Vagina (tissue), 2 donors: Measurements from ENCODE around the gene CCDC167. TPM values are rescaled to one million over a fixed set of nuclear protein-coding genes. Genes with fewer than 3 reads are reported as not detected.

Experiments
- DNase-seq, 2 donors: peaks; one replicate each; pipeline ENCODE4 v3.0.0-alpha.2; 2017; ENCODE audit errors: extremely low spot score in 2 of 2
- H3K27ac ChIP-seq: fragments of 200-600 bp; sonication (generic); one replicate; pipeline ENCODE4 v1.5.1; 2019
- H3K27me3 ChIP-seq: fragments of 200-600 bp; sonication (generic); one replicate; pipeline ENCODE4 v1.5.1; 2019
- H3K36me3 ChIP-seq, 2 donors: fragments of 200-600 bp; sonication (generic); one replicate each; pipeline ENCODE4 v1.5.1; 2017 to 2019
- H3K4me1 ChIP-seq: fragments of 200-600 bp; sonication (generic); one replicate; pipeline ENCODE4 v1.5.1; 2019
- H3K4me3 ChIP-seq, 2 donors: fragments of 200-600 bp; sonication (generic); 1 replicate in 1 of 2; 2 replicates in 1 of 2; pipeline ENCODE4 v1.5.1; 2016 to 2019
- H3K9me3 ChIP-seq: fragments of 200-600 bp; sonication (generic); one replicate; pipeline ENCODE4 v1.5.1; 2019
- POLR2A ChIP-seq, 2 donors: fragments of 450-650 bp; IDR thresholded peaks; one replicate each; pipeline ENCODE4 v1.6.1; 2017; ENCODE audit warnings: antibody characterized with exemption in 2 of 2, mild to moderate bottlenecking in 2 of 2, moderate library complexity in 2 of 2
- POLR2AphosphoS5 ChIP-seq, 2 donors: sonication (generic); formaldehyde crosslinking; IDR thresholded peaks; one replicate each; pipeline ENCODE4 v1.9.0; 2017; ENCODE audit warnings: antibody characterized with exemption in 2 of 2, mild to moderate bottlenecking in 2 of 2, low read depth in 1 of 2; ENCODE audit not compliant: insufficient read depth in 1 of 2
- intact Hi-C: fragments of 100-400 bp; cut with DNase I; formaldehyde crosslinking; loops from one replicate; pipeline ENCODE4 v1.15.1; 2023
- total RNA-seq: library from RNA; depleted of rRNA; stranded (reverse); fragments of >200 nt; gene quantifications from one replicate; pipeline ENCODE4 v1.2.3, GENCODE V29; 2016
- TF ChIP-seq, protein P1 (sequence below), 3 experiments: fragments of 450-650 bp in 2 of 3; fragments of 200-600 bp in 1 of 3; sonication (generic) in 1 of 3; IDR thresholded peaks; one replicate each; pipeline ENCODE4 v1.5.1; 2017 to 2019; ENCODE audit warnings: antibody characterized with exemption in 3 of 3, mild to moderate bottlenecking in 2 of 3, moderate library complexity in 2 of 3

Gene CCDC167
- total RNA-seq, 1 donor from 2014 or later: 34.6 TPM

DNA sequence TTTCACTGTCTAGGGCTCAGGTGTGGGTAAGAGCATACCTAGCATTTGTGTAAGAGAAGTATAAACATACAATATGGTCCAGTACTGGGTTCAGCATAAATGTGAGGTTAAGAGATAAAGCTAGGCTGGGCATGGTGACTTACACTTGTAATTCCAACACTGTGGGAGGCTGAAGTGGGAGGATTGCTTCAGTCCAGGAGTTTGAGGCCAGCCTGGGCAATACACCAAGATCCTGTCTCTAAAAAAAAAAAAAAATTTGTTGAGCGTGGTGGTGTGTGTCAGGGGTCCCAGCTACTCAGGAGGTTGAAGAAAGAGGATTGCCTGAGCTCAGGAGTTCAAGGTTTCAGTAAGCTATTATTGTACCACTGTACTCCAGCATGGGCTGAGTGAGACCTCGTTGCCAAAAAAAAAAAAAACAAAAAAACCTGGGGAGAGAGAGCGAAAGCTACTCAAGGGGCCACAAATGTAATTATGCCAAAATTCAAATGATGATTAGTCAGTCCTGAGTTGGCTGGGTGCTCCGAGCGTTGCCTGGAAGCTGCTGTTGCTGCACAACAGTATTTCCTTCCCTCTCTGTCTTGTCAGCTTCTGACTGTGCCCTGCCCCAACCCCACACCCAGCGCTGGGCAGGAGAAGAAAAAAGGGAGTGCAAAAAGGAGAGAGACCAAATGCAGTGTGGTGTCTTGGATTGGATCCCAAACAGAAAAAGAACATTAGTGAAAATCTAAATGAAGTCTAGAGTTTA, 42.7 kb downstream of the CCDC167 start:
- Histone ChIP-seq H3K9me3 (no peaks in the 10 kb centered on the region), H3K36me3 (peaks cover 0 to 77% of the 10 kb centered on the region in 2 donors), H3K27me3 (no peaks in the 10 kb centered on the region), H3K4me1 (no peaks in the 10 kb centered on the region), H3K27ac (no peak overlapping the region), H3K4me3 (no peak overlapping the region)
- no peak for DNase-seq
- intact Hi-C loops: no loop called here
- TF ChIP-seq, protein P1, sequence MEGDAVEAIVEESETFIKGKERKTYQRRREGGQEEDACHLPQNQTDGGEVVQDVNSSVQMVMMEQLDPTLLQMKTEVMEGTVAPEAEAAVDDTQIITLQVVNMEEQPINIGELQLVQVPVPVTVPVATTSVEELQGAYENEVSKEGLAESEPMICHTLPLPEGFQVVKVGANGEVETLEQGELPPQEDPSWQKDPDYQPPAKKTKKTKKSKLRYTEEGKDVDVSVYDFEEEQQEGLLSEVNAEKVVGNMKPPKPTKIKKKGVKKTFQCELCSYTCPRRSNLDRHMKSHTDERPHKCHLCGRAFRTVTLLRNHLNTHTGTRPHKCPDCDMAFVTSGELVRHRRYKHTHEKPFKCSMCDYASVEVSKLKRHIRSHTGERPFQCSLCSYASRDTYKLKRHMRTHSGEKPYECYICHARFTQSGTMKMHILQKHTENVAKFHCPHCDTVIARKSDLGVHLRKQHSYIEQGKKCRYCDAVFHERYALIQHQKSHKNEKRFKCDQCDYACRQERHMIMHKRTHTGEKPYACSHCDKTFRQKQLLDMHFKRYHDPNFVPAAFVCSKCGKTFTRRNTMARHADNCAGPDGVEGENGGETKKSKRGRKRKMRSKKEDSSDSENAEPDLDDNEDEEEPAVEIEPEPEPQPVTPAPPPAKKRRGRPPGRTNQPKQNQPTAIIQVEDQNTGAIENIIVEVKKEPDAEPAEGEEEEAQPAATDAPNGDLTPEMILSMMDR (IDR thresholded peaks at IDR 0.05): no peak
- no peak for TF ChIP-seq POLR2A (IDR thresholded peaks at IDR 0.05)
- TF ChIP-seq POLR2AphosphoS5 (IDR thresholded peaks at IDR 0.05; ENCODE audit: insufficient read depth in 1 of 2, low read depth in 1 of 2): no peak

DNA sequence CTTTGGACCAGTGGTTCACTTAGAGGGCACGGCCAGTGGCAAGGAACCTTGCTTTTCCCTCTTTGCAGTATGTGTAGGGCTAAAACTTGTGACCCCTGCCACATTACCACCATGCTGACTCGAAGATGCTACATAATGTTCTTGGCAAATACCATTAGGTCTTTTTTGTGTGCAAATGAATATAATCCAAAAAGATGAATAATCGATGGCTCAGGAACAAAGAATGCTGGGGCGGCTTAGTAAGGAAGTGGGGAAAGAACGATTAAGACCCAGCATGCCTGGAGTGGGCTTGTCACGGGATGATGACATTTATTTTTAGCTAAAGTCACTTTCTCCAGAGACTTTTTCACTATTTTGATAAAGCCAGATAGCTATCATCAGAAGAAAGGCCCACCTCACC, 43.6 kb downstream of the CCDC167 start:
- H3K36me3 ChIP-seq: peaks cover 0 to 77% of the 10 kb centered on the region in 2 donors

DNA sequence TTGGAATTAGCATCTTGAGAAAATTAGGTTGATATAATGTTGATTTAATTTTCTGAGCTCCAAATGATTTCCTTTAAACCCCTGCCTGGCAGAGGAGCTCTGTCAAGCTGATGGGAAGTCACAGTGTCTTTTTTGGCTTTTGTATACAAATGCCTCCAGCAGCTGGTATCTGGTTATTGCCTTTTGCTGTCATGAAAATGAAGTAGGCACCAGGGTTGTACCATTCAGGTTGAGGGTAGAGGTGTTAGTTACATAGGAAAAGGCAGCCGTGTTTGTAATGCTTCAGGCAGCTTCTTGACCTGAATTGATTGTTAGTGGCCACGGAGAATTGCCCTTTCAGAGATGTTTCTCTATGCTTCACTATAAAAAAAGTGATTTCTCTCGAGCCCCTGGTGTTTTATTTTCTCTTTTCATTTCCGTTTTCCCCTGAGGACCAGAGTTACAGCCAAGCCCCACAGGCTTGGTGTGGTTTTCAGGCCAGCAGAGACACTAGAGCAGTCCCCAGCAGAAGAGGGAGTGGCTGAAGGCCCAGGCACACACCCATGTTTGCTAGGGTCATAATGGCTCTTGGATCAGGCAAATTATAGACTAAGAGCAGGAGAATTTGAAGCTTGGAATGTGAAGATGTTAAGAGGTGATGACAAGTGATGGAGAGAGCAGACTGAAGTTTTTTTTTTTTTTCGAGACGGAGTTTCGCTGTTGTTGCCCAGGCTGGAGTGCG, 45.1 kb downstream of the CCDC167 start:
- no peak overlapping the region for H3K4me3 ChIP-seq
- no peak overlapping the region for H3K27ac ChIP-seq
- H3K36me3 ChIP-seq: peaks cover 0 to 76% of the 10 kb centered on the region in 2 donors
- DNase-seq: no peak
- no peaks in the 10 kb centered on the region for H3K9me3 ChIP-seq
- intact Hi-C loops: no loop called here
- H3K4me1 ChIP-seq: no peaks in the 10 kb centered on the region
- no peaks in the 10 kb centered on the region for H3K27me3 ChIP-seq
- no peak for TF ChIP-seq POLR2AphosphoS5 (IDR thresholded peaks at IDR 0.05; ENCODE audit: insufficient read depth in 1 of 2, low read depth in 1 of 2)
- TF ChIP-seq POLR2A (IDR thresholded peaks at IDR 0.05): no peak
- TF ChIP-seq, protein P1 (IDR thresholded peaks at IDR 0.05): no peak

More for the DNA sequence above, 43.6 kb downstream of the CCDC167 start:
- Histone ChIP-seq H3K27me3 (no peaks in the 10 kb centered on the region), H3K27ac (no peak overlapping the region), H3K9me3 (no peaks in the 10 kb centered on the region), H3K4me3 (no peak overlapping the region), H3K4me1 (no peaks in the 10 kb centered on the region)
- no peak for DNase-seq
- TF ChIP-seq POLR2A (IDR thresholded peaks at IDR 0.05): no peak
- intact Hi-C loops: no loop called here

DNA sequence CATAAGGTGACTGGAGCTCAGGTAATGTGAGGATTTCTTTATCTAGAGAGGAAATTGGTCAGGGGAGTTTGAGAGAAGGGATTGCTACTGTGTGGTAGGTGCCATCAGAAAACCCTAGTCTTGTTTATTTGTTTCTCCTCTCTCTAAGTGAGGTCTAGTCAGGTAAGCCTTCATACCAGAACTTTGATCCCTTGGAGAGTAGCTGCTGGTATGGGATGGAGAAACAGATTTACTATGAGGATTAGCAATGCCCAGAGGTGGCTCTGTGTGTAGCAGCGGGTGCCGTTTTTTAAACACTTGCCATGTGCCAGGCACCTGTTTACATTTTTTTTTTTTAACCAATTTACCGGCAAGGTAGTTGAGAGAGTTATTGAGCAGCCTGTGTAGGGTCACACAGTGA, 47.2 kb downstream of the CCDC167 start:
- Histone ChIP-seq H3K27ac (no peak overlapping the region), H3K4me1 (no peaks in the 10 kb centered on the region)
- intact Hi-C loops: no loop called here

DNA sequence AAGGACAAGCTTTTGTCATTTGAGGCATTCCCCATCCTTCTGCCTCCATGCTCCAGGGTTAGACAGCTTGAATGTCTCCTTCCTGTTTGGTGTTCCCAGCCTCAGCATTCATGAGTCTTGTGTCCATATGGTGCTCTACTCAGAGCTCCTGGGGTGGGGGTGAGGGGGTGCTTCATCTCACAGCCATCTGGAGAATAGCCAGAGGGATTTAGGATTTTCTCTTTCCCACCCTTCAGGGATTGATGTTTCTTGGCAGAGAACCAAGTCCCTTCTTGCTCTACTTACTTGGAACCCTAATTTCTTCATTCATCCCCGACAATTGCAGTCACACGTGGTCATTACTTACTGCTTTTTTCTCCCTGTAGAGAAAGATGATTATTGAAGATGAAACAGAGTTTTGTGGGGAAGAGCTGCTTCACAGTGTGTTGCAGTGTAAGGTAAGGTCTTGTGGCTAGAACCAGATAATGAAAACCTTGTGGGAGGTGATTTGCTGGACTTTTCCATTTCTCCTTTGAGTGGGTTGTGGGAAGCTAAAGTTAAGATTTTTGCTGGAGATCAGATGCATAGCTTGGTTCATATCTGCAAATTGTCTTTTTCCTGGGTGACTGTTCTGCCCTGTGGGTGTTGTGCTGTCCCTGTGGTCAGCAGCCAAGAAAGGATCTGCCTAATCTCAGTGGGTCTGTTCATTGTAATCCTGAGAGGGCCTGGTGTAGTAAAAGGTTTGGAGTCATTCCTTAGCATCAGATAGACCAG, 48.1 kb downstream of the CCDC167 start:
- H3K36me3 ChIP-seq: peaks cover 0 to 78% of the 10 kb centered on the region in 2 donors

More for the DNA sequence above, 47.2 kb downstream of the CCDC167 start:
- H3K27me3 ChIP-seq: no peaks in the 10 kb centered on the region
- TF ChIP-seq POLR2A (IDR thresholded peaks at IDR 0.05) (no peak), POLR2AphosphoS5 (IDR thresholded peaks at IDR 0.05; ENCODE audit: insufficient read depth in 1 of 2, low read depth in 1 of 2) (no peak)
- TF ChIP-seq, protein P1 (IDR thresholded peaks at IDR 0.05): no peak
- peaks cover 0 to 69% of the 10 kb centered on the region in 2 donors for H3K36me3 ChIP-seq
- H3K4me3 ChIP-seq: no peak overlapping the region
- H3K9me3 ChIP-seq: no peaks in the 10 kb centered on the region
- DNase-seq: no peak

More for the DNA sequence above, 48.1 kb downstream of the CCDC167 start:
- DNase-seq: no peak
- no peaks in the 10 kb centered on the region for H3K27me3 ChIP-seq
- no peak overlapping the region for H3K4me3 ChIP-seq
- TF ChIP-seq POLR2A (IDR thresholded peaks at IDR 0.05) (no peak), POLR2AphosphoS5 (IDR thresholded peaks at IDR 0.05; ENCODE audit: insufficient read depth in 1 of 2, low read depth in 1 of 2) (no peak)
- TF ChIP-seq, protein P1 (IDR thresholded peaks at IDR 0.05): no peak
- no peaks in the 10 kb centered on the region for H3K9me3 ChIP-seq
- intact Hi-C loops: no loop called here
- no peak overlapping the region for H3K27ac ChIP-seq
- H3K4me1 ChIP-seq: no peaks in the 10 kb centered on the region
